Activated CD4-positive, alpha-beta T cell treated with anti-CD3 and anti-CD28 coated beads for 1 hour (primary cell): ENCODE measurements around the gene MBD1.
A peak's percentile ranks its signal among the peaks of the same experiment; 100 is the strongest.
"Not testable (repeated sequence)": the region's sequence is repeated elsewhere in the genome, so short reads cannot be mapped to it uniquely, and the experiment has no call there.

Source experiments
- DNase-seq: peaks from one replicate; pipeline ENCODE4 v3.0.0-alpha.2; 2020

Gene MBD1

GRCh38 chr18:50288348-50289107 lies 7.2 kb upstream of the MBD1 start:
- DNase-seq, result not testable (repeated sequence)

GRCh38 chr18:50287441-50288347 lies 6.4 kb upstream of the MBD1 start, which contains the start of gene CXXC1:
Gene CXXC1 (minus strand): TSS chr18:50287692. CDS start chr18:50287589, 103 bp downstream.
- DNase-seq, result peak; percentile 97

GRCh38 chr18:50287028-50287440 lies 5.7 kb upstream of the MBD1 start:
- DNase-seq, result no peak

DNA sequence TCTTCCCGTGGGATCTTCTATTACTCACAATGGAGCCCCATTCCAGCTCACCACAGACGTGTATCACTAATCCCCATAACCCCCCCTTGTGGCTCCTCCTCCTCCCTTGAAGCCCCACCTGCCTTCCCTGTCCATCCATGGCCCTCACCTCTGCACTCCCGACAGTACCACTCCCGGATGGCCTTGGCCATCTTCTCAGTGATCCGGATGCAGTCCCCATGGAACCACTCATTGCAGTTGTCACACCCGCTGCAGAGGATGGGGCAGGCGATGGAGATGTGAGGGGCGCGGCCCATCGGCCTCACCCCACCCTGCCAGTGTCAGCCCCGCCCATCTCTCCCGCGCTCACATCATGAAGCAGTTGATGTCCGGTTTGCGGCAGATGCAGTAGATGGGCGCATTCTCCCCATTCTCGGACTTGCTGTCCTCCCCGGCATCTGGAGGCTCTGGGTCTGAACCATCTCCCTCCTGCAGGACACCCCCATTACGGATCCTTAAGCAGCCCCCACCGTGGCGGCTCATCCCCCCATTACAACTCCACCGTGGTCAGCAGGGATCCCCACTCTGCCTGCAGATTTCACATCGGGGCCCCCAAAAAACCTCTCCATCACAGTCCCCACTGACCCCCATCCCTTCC lies 5.2 kb upstream of the MBD1 start:
- no peak for DNase-seq

GRCh38 chr18:50285631-50286321 lies 4.5 kb upstream of the MBD1 start:
- DNase-seq, result no peak

DNA sequence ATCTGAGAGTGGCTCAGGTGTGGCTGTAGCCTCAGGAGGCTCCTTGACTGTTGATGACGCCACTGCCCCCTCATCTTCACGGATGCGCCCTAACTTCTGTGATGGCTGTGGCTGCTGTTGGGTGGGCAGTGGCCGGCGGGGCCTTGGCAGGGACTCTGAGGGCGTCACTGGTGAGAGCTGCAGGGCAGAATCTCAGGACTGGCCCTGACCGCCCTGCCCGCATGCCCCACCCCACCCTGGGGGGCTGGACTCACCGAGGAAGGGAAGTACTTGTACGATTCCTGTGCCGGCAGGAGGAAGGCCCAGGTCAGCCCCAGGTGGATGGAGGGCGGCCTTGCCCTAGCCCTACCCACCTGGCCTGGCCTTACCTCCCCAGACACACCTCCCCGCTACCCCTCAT lies 3.7 kb upstream of the MBD1 start:
- no peak for DNase-seq

- no peak for DNase-seq
These were observed 3.0 kb upstream of the MBD1 start for GRCh38 chr18:50284255-50284885.

GRCh38 chr18:50283469-50284209 lies 2.3 kb upstream of the MBD1 start:
- no peak for DNase-seq

DNA sequence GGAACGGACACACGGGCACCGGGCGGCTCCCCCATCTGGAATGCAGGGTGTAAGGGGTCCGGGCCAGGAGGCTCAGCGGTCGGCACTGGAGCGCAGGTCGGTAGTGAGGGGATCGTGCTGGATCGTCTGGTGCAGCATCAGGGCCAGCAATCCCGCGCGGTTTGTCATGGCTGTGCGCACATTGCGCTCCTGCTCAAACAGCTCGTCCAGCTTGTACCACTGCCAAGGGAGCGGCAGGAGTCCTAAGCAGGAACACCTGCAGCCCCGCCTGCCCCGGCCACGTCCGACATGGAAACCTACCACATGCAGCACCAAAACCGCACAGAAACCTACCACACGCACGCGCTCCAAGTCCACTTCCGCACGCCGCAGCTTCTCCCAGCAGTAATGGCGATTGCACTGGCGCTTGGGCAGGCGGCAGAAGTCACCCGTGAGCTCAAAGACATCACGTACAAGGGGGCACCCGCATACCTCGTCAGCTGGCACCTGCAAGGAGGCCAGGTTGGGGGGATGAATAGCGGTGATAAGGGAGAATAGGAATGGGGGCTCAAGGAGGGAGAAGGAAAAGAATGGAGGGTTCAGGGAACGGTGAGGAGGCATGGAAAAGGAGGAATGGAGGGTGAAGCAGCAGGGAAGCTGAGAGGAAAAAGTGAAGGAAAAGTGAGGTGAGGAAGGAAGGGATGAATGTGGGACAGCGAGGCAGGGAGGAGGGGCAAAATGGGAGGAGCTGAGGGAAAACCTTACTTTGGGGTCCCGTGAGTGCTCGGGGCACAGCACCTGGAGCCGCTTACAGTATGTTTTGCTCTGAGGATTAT lies 1.4 kb upstream of the MBD1 start:
- no peak for DNase-seq

DNA sequence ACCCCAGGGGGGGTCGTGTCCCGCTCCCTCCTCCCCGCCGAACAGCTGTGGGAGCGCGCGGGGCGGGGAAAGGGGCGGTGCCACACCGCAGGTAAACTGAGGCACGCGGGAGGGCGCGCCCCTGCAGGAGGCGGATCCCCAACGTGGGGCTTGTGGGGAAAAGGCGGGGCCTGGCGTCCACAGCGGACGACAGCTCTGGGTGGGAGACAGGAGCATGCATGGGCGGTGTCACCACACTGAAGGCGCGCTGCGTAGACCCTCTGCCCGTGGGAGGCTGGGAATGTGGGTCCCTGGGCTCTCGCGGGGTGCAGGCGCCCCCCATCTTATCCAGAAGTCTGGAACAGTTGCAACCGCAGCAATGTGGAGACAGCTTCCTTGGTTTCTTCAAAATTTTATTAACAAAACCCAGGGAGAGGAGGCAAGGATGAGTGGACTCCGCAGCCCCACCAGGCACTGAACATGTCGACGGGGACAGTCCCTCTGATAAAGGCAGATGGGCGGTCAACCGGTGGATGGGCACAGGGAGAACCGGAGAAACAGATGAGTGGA lies 723 bp upstream of the MBD1 start:
- DNase-seq, result no peak

DNA sequence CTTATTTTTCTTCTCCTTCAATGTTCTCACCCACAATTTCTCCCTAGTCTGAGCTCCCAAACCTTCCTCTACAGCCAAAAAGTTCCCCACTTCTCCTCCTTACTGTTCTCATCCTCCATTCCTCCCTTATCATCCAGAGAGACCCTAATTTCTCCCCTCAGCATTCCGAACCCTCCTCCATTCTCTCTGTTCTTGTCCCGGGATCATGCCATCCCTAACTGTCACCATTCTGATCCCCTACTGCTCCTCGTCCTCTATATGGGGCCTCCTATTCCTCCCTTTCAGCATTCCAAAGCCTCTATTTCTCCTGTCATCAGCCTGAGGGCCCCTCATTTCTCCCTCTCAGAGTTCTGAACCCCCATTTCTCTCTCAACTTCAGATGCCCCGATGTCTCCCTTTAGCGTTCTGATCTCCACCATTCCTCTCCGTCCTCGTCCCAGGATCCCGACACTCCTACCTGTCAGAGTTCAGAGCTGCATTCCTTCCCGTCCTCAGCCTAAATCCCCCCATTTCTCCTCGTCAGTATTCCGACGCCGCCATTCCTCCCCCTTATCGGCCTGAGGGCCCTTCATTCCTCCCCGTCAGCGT lies 522 bp downstream of the MBD1 start:
- DNase-seq, result no peak

DNA sequence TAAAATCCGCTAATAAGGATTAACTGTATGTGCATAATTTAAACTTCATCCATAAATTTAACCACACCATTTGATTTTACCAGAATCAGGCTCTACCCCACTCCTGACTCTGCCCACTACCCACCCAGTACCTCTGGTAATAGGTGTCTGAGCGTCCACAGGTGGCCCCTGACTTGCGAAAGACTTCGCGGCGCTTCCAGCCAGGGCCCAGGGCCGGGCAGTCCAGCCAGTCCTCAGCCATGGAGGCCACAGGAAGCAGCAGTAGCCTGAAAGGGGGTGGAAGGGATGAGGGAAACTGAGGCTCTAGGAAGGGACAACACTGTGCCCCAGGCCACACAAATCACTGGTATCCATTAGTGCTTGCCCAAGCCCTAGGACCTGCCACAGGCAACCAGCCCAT lies 1.6 kb downstream of the MBD1 start:
- no peak for DNase-seq

DNA sequence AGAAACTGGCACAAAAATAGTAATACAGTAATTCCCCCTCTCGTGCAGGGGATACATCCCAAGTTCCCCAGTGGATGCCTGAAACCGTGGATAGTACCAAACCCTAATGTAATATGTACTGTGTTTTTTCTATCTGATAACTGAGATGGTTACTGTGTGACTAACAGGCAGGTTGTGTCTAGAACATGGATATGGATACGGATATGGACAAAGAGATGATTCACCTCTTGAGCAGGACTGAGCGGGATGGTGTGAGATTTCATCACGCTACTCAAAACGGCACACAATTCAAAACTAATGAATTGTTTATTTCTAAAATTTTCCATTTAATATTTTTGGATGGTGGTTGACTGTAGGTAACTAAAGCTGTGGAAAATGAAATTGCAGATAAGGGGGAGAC lies 3.4 kb downstream of the MBD1 start:
- DNase-seq, result no peak

DNA sequence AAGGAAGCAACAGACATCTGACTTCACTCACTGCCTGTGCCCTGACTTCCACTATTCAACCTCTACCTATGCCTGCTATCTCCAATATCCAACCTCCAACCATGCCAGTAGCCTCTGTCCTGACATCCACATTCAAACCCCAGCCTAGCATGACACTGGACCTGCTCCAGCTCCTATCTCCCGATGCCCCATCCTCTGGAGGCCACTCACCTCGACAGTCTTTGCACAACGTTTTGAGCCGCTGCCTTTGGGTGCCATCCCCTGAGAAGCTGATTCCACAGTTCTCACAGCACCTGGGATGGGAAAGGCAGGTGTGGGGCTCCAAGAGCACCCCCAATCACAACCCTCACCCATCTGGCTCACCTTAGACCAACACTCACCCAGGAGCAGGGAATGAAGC lies 4.9 kb downstream of the MBD1 start:
- no peak for DNase-seq

DNA sequence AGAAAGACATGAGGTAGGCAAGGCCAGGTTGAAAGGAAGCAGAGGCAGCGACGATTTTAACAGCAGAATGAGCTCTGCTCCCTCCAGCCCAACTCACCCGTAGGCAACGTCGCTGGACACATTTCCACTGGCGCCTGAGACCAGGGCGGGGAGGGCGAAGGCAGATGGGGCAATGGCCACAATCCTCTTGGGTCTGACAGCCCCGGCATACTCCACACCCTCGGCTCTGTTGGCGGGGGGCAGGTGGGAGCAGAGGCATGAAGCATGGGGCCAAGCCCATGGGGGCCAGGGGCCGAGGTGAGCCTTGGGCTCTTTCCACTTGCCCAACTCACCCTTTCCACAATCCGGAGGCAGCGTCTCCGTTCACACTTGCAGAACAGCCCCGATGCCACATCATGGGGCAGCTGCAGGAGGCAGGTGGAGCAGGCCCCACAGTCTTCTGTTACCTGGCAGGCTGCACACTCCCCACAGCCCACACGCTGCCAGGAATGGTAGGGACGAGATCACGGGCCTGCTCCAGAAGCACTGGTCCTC lies 5.8 kb downstream of the MBD1 start:
- DNase-seq, result no peak

DNA sequence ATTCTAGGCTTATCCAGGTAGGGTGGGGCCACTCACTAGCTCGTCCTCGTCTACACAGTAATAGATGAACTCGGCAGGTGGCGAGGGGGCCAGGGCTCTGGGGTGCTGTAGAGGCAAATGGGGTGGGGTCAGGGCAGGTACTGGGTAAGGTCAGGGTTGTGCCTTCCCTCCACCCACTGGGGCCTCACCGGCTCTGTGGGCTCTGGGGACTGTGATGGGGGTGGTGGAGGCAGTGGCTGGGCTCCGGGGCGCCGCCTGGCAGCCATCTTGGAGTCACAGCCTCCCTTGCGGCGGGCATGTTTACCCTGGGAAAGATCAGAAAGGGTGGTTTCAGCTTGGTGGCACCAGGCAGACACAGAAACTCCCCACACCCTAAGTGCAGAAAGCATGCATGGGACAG lies 6.4 kb downstream of the MBD1 start:
- no peak for DNase-seq

DNA sequence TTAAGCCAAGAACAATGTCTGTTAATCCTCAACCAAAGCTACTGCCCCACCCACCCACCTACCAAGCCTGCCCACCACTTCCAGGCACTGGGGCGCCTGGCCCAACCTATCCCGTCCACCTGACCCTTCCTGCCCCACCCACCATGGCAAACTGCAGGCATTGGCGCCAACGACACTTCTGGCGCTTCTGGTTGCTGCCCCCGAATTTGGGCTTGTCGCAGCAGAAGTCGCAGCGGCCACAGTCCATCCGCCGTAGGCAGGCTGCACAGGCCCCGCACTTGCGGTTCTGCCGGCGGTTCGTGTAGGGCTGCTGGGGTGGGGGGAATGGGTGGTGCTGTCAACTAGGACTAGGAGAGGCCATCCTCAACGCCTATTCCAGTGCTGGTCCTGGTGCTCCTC lies 7.3 kb downstream of the MBD1 start:
- no peak for DNase-seq

DNA sequence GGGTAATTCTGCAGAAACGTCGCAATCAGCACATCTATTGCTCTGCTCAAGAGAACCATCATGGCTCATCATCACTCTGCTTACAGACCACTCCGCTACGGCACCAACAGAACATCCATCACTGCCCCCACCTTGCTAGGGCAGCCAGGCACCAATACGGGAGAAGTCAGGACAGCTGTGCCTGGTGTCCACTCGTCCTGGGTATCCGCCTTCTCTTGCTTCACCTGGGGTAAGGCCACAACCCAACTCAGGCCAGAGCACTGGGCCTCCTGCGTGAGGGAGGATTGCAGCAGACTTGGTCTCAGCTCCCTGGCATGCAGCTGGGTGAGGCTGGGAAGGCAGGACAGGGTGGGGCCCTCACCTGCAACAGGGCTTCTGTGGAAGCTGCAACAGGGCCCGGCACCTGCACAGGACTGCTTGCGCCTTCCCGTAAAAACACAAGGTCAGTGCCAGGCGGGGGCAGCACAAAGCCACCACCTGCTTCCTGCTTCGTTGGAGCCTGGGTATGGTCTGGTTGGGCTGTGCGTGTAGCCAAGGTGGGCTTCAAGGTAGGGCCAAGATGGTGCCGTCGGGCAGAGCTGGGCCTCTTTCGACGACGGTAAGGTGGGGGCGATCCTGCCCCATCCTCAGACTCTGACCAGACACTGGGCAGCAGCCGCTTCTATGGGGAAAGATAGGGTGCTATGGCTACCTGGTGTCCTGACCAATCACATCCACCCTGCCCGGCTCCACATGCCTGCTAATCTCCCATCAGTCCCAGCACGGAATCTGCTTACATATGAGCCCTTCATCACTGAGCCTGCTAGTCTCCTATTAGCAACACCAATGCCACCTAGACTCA lies 7.9 kb downstream of the MBD1 start:
- DNase-seq, result no peak

- DNase-seq, result no peak
These were observed 8.8 kb downstream of the MBD1 start for GRCh38 chr18:50272568-50272967.
